GM03348 (cell line): ENCODE measurements around the gene SLC1A2.

Experiments used
- DNase-seq: peaks from one replicate; pipeline ENCODE4 v3.0.0; 2012; ENCODE audit warnings: low spot score

SLC1A2 gene

DNA sequence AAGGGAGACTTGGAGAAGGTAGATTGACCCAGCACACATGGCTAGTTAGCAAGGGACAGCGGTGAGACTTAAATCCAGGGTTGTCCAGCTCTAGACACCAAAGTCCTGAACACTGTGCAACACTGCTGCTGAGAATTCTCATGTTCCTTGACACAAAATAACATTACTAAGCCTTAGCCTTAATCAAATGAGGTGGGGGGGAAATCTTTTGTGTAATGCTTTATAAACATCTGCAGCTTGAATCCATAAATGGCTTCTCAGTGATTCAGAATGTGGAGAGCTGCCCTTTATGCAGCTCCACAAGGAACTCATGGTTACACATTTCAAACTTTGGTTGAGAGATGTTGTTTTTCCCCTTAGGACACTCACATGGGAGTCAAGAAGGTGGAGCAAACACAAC lies 200.4 kb downstream of the SLC1A2 start:
- peak; percentile 46 for DNase-seq

- no peak for DNase-seq
Observed at GRCh38 chr11:35216962-35217678, 202.2 kb downstream of the SLC1A2 start.

- DNase-seq, result no peak
Observed at GRCh38 chr11:35215945-35216344, 203.4 kb downstream of the SLC1A2 start.

GRCh38 chr11:35214792-35215193 lies 204.6 kb downstream of the SLC1A2 start:
- peak; percentile 64 for DNase-seq

- DNase-seq, result no peak
Observed at GRCh38 chr11:35214226-35214770, 205.1 kb downstream of the SLC1A2 start.

- DNase-seq, result no peak
Observed at GRCh38 chr11:35211952-35212351, 207.4 kb downstream of the SLC1A2 start.

DNA sequence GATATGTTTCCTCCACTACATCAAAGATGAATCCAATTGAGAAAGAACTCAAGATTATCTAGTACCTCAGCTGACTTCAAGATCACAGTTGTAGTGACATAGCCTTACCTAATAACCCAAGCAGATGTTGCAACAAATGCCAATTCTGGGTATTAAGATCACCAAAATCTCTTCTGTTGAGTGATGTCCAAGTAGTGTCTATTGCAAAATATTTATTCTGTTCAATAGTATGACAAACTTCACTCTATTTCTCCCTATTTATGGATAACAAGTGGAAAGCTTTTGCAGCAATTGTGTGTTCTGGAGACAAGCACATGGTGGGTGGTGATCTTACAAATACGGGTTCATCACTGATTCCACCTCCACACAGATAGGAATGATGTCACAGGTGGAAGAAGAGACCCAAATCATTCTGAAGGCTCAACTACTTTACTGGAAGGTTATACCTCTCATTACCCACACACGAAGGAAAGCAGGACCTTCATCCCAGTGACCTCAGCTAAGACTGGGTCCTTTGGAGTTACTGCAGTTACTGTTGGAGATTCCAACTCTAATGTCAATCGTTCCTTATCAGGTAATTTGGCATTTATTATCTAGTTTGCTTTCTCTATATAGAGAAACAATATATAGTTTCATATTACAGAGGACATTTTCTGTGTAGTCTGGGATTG lies 208.3 kb downstream of the SLC1A2 start:
- DNase-seq, result no peak

DNA sequence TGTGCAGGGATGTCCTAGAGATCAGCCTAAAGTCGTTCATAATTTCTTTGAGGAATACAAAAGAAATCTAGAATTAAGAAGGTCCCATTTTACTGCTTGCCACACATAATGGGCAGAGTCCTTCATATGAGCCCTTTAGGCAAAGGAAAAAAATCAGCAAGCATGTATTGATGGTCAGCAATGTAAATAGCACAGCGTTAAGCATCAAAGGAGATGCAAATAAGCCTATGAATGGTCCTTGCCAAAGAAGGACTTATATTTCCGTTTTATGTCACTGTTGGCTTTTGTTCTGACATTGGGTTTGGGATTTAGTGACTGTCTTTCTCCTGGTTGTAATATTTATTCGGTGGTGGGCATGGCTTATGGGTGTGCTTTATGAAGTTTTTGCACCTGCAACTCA lies 210.6 kb downstream of the SLC1A2 start:
- no peak for DNase-seq

GRCh38 chr11:35207471-35208403 lies 211.6 kb downstream of the SLC1A2 start:
- no peak for DNase-seq

DNA sequence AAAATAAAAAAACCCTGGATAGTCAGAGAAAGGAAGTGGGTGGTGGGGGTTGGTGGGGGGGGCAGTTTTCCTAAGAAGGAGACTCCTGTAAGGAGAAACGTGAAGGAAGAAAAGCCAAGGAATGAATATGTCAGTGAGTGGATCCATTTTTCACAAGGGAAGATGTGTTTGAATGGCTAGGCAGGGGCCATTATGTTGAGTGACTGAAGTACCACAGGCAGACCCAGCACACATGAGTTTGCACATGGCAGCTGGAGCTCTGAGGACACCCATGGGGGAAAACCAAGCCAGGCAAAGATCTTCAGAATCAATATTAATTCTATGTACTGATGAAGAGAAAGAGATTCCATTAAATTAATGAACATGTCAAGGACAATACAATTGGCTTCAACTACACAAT lies 212.7 kb downstream of the SLC1A2 start:
- DNase-seq, result no peak

GRCh38 chr11:35204614-35205013 lies 214.7 kb downstream of the SLC1A2 start:
- no peak for DNase-seq
